K562 (cell line): ENCODE results near the gene INSR. TPM values are rescaled to one million over a fixed set of nuclear protein-coding genes. Genes with fewer than 3 reads are reported as not detected.

ENCODE experiments used
- FOXK2 ChIP-seq, 2 experiments: fragments of 450-650 bp; IDR thresholded peaks in 1 of 2; conservative IDR thresholded peaks in 1 of 2; 2 replicates each; pipeline ENCODE4 v1.6.1; 2016; ENCODE audit warnings: low read depth in 2 of 2, mild to moderate bottlenecking in 1 of 2
- HNRNPUL1 ChIP-seq: fragments of 200-400 bp; formaldehyde crosslinking; IDR thresholded peaks from 2 replicates; pipeline ENCODE4 v1.6.1; 2017; ENCODE audit warnings: low read length
- IRF9 ChIP-seq: fragments of 450-650 bp; IDR thresholded peaks from 2 replicates; pipeline ENCODE4 v1.6.1; 2016; ENCODE audit warnings: missing biosample characterization, missing genetic modification characterization
- MYBL2 ChIP-seq, 2 experiments: fragments of 450-650 bp in 1 of 2; sonication (generic) in 1 of 2; formaldehyde crosslinking in 1 of 2; IDR thresholded peaks; 2 replicates each; pipeline versions ENCODE4 v1.6.1 to v1.8.1; 2017 to 2022; ENCODE audit warnings: borderline replicate concordance in 1 of 2, inconsistent platforms in 1 of 2, low read depth in 1 of 2, mild to moderate bottlenecking in 1 of 2, missing genetic modification reagents in 1 of 2, moderate library complexity in 1 of 2
- RUNX1 ChIP-seq: sonication (generic); IDR thresholded peaks from 2 replicates; pipeline ENCODE4 v1.6.1; 2016; ENCODE audit warnings: antibody characterized with exemption, low read depth
- TAF7 ChIP-seq: fragments of 450-650 bp; IDR thresholded peaks from 2 replicates; pipeline ENCODE4 v1.6.1; 2016; ENCODE audit warnings: missing genetic modification characterization, missing compliant biosample characterization
- TCF7L2 ChIP-seq: fragments of 150-350 bp; IDR thresholded peaks from 2 replicates; pipeline ENCODE4 v1.6.1; 2016; ENCODE audit warnings: low read depth, mild to moderate bottlenecking, low read length, moderate library complexity
- ZNF609 ChIP-seq: sonication (generic); formaldehyde crosslinking; IDR thresholded peaks from 2 replicates; pipeline ENCODE4 v1.8.1; 2023; ENCODE audit warnings: missing genetic modification reagents, mild to moderate bottlenecking, borderline replicate concordance
- polyA plus RNA-seq, 8 experiments: library from polyadenylated mRNA; depleted of rRNA in 4 of 8; stranded (reverse) in 5 of 8; unstranded in 3 of 8; fragments of >200 nt; fragmentation: Nextera tagmentation in 2 of 8; fragmentation: Illumina TruSeq in 1 of 8; extraction: Ambion mirVana in 2 of 8; extraction: Trizol in 1 of 8; gene quantifications; 2 replicates each; pipeline versions ENCODE4 v1.2.1 to v1.2.3, GENCODE V29; 2011 to 2014; ENCODE audit warnings: inconsistent platforms in 1 of 8, missing spikeins in 1 of 8
- total RNA-seq, 7 experiments: library from RNA; depleted of rRNA in 6 of 7; stranded (reverse); fragments of >200 nt in 6 of 7; fragmentation: Illumina TruSeq in 2 of 7; extraction: Trizol in 2 of 7; gene quantifications; 2 replicates each; pipeline versions ENCODE4 v1.2.1 to v1.2.3, GENCODE V29; 2011 to 2021; ENCODE audit warnings: low replicate concordance in 1 of 7

Gene INSR
- total and polyA plus RNA-seq, 9 of the 15 experiments (the other 6 are each of a cell fraction or from before 2014, with no cell fraction given), result 0.04 to 0.88 (median 0.41) TPM

- TF ChIP-seq ZNF609 (no peak), RUNX1 (no peak), MYBL2 (IDR thresholded peaks at IDR 0.05; ENCODE audit: low read depth) (no peak), MYBL2 (CRISPR knock-in tag; IDR thresholded peaks at IDR 0.05; ENCODE audit: borderline replicate concordance) (no peak), TCF7L2 (no peak), TAF7 (tag) (no peak), FOXK2 (conservative IDR thresholded peaks at IDR 0.05 in 1 of 2, IDR thresholded peaks at IDR 0.05 in 1 of 2; ENCODE audit: low read depth in 2 of 2) (no peak), HNRNPUL1 (no peak), IRF9 (tag) (0 out of 2 replicates have a peak, but pooled peaks have one; percentile 32)
Measured at GRCh38 chr19:7106711-7107657, 187.2 kb downstream of the INSR start (continued).
